NCI-H128 (cell line): ENCODE measurements around the gene SMURF1.
A peak's percentile ranks its signal among the peaks of the same experiment; 100 is the strongest.
"Not testable (repeated sequence)": the region's sequence is repeated elsewhere in the genome, so short reads cannot be mapped to it uniquely, and the experiment has no call there.

ENCODE experiments used
- DNase-seq: peaks from one replicate; lab custom pipeline; 2025; ENCODE audit not compliant: unreplicated experiment; lab: John Stamatoyannopoulos, UW

The SMURF1 gene

DNA sequence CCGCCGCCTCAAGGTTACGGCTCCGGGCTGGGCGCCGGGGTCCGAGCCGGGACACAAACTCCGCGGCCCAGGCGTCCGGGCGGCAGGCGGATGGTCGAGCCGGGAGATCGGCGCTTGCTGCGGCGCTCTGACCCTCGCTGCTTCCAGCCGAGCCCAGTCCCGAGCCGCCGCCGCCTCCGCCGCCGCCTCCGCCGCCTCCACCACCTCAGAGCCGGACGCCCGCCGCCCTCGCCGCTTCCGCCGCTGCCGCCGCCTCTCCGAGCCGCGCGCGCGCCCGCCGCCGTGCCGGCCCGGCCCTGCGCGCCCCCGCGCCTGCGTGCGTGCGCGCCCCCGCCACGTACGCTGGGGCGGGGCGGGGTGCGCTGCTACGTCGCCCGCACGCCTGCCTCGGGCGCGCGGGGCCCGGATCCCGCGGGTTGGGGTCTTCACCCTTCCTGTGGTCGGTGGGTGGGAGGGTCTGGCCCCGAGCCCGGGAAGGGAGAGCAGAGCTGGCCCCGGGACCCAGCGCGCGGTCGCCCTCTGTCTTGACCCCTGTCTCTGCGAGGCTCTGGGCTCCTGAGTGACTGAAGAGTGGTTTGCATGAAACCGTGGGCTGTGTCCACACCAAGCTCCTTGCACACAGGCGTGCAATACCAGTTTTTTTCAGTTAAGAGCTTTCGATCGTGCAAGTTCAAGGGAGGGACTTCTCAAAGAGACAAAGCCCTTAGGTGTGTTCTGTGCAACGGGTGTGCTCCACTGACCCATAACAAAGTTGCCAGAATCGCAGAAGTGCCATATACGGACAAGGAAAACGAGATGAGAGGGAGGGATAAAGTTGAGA, at the start of gene SMURF1:
Gene SMURF1 (minus strand): TSS at position 256 of the 820 bp plus-strand sequence. CDS start 328 bp downstream, outside the sequence.
- peak; percentile 21 for DNase-seq

DNA sequence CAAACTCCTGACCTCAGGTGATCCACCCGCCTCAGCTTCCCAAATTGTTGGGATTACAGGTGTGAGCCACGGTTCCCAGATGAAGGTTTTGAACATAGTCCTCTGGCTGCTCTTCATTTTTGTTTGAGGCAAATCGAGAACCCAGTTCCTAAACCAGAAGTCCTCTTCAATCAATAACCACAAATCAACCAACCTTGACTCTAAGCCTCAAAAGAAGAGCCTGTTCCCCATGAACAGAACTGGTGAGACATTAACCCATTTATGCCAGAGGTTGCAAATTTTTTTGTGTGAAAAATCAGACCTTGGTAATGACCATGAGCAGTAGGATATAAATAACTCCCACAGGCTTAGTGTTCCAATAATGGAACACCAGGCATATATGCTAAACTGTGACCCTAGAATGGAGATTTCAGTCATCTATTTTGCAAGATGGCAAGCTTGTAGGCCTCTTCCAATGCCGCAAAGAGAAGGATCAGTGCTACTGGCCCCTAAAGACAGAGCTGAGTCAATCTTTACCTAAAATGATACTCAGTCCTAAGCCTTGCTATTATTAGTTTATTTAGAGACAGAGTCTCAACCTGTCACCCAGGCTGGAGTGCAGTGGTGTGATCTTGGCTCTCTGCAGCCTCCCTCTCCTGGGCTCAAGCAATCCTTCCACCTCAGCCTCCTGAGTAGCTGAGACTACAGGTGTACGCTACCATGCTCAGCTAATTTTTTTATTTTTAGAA, 48.1 kb upstream of the SMURF1 start:
- DNase-seq = no peak

GRCh38 chr7:99190359-99191009, 46.6 kb upstream of the SMURF1 start:
- no peak for DNase-seq

- DNase-seq = no peak
Measured at GRCh38 chr7:99189222-99189621, 45.3 kb upstream of the SMURF1 start.

DNA sequence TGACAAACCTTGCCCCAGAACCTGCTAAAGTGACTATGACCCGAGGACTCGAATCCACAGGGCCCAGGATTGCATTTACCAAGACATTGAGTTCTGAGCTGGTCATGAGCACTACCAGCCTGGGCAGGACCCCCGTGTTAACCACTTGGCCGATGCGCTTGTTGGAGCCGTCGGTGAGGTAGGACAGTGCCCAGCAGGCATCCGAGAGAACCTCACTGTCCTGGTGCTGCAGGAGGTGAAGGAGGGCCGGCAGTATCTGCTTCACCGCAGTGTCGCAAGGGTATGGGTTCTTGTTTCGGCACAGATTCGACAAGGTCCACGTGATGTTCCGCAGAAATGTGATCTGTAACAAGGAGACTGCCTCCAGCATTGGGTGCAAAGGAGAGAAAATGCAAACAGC, 44.3 kb upstream of the SMURF1 start:
- no peak for DNase-seq

- DNase-seq = no peak
Measured at GRCh38 chr7:99184532-99185218, 40.8 kb upstream of the SMURF1 start.

- DNase-seq = no peak
Measured at GRCh38 chr7:99180067-99180650, 36.3 kb upstream of the SMURF1 start.

DNA sequence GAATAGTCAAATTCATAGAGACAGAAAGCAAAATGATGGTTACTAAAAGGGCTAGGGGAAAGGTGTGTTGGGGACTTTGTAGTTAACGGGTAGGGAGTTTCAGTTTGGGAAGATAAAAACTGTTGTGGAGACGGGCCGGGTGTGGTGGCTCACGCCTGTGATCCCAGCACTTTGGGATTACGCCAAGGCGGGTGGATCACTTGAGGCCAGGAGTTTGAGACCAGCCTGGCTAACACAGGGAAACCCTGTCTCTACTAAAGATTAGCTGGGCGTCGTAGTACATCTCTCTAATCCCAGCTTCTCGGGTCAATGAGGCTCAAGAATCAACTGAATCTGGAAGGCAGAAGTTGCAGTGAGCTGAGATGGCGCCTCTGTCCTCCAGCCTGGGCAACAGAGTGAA, 33.3 kb upstream of the SMURF1 start:
- no peak for DNase-seq

- no peak for DNase-seq
Measured at GRCh38 chr7:99173787-99174186, 29.9 kb upstream of the SMURF1 start.

DNA sequence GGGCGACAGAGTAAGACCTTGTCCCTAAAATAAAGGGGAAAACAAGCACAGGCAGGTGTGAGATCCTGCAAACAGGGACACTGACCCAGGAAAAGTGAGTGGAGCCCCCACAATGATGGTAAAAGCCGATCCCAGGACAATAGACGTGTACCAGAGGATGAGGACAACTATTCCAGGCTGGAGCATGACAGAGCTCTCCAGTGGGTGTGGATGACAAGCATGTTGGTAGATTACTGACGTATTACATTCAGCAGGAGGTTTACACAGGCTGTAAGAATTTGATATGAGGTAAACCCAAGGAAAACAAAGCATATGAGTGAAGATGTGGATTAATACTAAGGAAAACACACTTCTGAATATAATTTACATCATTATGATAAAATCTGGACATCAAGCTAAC, 27.8 kb upstream of the SMURF1 start:
- DNase-seq = no peak

DNA sequence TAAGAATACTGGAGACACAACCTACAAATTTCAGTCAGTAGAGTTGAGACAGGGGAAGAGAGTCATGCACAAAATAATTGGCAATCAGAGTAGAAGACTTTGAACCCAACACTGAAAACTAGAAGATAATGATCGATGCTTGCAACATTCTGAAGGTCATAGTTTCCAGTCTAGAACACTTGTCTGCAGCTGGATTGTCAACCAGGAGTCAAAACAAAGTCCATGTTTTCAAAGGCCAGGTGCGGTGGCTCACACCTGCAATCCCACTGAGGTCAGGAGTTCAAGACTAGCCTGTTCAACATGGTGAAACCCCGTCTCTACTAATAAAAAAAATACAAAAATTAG, 26.8 kb upstream of the SMURF1 start:
- DNase-seq = no peak

DNA sequence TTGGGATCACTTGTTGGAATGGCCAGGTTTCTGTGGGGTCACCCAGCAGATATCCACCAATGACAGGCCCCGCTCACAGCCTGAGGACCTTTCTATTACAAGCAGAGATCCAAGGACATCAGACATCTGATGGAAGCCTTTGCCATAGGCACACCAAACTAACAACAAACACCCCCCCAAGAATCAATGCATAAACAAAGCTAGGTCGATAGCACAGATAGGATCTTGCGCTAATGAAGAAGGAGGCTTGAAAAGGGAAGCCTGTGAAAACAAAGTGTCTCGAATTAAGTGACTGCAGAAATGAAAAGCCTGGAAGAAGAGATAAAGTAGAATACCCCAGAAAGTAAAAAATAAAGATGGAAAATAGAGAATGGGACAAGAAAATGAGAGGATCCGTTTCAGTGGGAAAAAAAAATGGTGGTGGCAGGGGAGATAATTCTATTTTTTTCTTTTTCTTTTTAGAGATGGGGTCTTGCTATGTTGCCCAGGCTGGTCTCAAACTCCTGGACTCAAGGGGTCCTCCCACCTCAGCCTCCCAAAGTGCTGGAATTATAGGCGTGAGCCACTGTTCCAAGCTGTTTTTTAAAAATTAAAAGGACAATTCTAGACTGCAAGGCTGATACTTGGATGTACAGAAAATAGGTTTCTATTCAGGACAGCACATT, 26.3 kb upstream of the SMURF1 start:
- no peak for DNase-seq

- DNase-seq = no peak
Measured at GRCh38 chr7:99167072-99167471, 23.2 kb upstream of the SMURF1 start.

GRCh38 chr7:99165816-99166215, 21.9 kb upstream of the SMURF1 start:
- DNase-seq = no peak

DNA sequence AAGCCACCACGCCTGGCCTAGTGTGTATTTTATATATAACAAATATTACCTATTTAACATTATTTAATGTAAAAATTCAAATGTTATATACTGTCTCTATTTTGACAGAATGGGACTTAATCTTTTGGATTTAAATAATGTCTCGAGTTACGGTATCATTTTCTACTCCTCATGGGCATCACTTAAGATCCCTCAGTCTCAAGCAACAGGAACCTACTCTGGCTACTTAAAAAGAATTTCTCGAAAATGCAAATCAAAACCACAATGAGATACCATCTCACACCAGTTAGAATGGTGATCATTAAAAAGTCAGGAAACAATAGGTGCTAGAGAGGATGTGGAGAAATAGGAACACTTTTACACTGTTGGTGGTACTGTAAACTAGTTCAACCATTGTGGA, 19.8 kb upstream of the SMURF1 start:
- not testable (repeated sequence) for DNase-seq

- DNase-seq = no peak
Measured at GRCh38 chr7:99156649-99157048, 12.7 kb upstream of the SMURF1 start.

- DNase-seq = no peak
Measured at GRCh38 chr7:99155211-99155610, 11.3 kb upstream of the SMURF1 start.

DNA sequence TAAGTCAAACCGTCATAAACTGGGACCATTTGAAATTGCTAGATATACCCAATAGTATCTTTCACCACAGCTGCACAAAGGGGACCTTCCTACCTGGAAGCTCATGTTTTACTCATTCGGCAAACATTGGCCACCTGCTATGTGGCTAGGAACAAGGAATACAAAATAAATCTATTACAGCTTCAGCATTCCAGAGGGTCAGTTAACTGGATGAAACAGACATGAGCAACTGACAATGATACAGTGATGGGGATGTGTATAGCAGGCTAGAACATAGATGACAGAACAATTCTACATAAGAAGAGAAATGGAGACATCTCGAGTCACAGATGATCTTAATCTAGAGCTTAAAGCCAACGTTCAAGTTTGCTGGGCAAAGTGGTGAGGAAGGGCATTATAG, 3.1 kb upstream of the SMURF1 start:
- no peak for DNase-seq

- DNase-seq = no peak
Measured at GRCh38 chr7:99143521-99143852, 421 bp downstream of the SMURF1 start.

DNA sequence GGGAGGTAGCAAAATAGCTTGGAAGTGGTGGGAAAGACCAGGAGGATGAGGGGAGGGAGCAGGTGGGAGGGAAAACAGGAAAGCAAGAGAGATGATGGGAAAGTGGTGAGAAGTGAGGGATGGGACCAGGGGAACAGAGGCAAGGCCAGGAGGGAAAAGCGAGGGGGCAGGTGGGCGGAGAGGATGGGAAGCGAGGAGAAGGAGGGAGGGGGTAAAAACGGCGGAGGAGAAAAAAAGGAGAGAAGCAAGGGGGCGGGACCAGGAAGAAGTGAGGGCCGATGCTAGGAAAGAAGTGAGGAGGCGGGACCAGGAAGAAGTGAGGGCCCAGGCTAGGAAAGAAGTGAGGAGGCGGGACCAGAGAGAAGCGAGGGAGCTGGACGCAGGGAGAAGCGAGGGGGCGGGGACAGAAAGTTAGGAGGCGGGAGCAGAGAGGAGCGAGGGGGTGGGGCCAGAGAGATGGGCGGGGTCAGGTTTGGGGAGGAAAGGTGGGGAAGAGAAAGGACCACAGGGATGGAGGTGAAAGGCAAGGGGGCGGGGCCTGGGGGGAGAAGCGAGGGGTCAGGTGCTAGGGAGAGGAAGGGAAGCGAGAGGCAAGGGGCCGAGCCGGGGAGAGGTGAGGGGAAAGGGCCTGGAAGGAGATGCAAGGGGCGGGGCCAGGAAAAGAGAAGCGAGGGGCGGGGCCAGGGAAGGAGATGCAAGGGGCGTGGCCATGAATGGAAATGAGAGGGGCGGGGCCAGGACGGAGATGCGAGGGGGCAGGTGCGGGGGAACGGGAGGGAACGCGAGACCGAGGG, 984 bp downstream of the SMURF1 start:
- peak; percentile 15 for DNase-seq
